ENCODE results near the gene ASCC1. TPM values are rescaled to one million over a fixed set of nuclear protein-coding genes. Genes with fewer than 3 reads are reported as not detected.

Gene ASCC1
- polyA plus RNA-seq, 1 donor (not counting 4 experiments of a cell fraction or from before 2014, with no cell fraction given) = 32.9 TPM

DNA sequence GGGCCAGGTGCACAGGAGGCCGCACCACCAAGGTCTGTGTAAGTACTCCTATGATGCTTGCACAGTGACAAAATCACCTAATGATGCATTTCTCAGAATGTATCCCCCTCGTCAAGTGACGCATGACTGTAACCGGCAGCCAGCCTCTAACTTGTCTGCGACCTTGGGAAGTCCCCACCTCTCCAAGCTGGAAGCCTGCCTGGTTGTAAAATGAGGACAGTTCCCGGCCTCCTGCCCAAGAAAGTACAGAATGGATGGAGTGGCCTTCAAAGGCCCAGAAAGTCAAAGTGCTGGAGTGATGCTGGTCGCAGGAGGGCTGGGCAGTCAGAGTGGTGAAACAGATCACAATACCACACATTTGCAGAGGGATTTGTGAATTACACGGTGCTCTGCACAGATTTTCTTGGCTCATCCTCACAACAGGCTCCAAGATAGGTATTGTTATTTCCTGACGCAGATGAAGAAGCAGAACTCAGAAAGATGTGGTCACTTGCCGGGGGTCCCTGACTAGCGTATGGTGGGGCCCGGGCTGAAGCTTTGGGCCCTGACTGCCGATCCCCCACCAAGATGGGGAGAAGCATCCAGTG lies 150.5 kb downstream of the ASCC1 start:
- DNase-seq (ENCODE audit: low read depth, low spot score) (no peak), FAIRE-seq (no peak)
- H3K4me1 ChIP-seq (ENCODE audit: control insufficient read depth, extremely low read depth, insufficient read depth, low read length) = peaks cover 6% of the 10 kb centered on the region
- H3K4me2 ChIP-seq (ENCODE audit: control insufficient read depth, extremely low read depth, insufficient read depth, low read depth, low read length) = no peak overlapping the region
- no peak overlapping the region for H3K27ac ChIP-seq (ENCODE audit: control insufficient read depth, insufficient read depth, low read length)
- peaks cover 6% of the 10 kb centered on the region for H3K27me3 ChIP-seq (ENCODE audit: control insufficient read depth, extremely low read depth, insufficient read depth, low read length)
- no peak overlapping the region for H3K4me3 ChIP-seq (ENCODE audit: control insufficient read depth in 2 of 3, extremely low read depth in 1 of 3, insufficient read depth in 2 of 3, low read depth in 1 of 3, low read length in 3 of 3)
- H4K20me1 ChIP-seq (ENCODE audit: control insufficient read depth, extremely low read depth, insufficient read depth, low read length) = no peaks in the 10 kb centered on the region
- TF ChIP-seq, protein P1, sequence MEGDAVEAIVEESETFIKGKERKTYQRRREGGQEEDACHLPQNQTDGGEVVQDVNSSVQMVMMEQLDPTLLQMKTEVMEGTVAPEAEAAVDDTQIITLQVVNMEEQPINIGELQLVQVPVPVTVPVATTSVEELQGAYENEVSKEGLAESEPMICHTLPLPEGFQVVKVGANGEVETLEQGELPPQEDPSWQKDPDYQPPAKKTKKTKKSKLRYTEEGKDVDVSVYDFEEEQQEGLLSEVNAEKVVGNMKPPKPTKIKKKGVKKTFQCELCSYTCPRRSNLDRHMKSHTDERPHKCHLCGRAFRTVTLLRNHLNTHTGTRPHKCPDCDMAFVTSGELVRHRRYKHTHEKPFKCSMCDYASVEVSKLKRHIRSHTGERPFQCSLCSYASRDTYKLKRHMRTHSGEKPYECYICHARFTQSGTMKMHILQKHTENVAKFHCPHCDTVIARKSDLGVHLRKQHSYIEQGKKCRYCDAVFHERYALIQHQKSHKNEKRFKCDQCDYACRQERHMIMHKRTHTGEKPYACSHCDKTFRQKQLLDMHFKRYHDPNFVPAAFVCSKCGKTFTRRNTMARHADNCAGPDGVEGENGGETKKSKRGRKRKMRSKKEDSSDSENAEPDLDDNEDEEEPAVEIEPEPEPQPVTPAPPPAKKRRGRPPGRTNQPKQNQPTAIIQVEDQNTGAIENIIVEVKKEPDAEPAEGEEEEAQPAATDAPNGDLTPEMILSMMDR (optimal IDR thresholded peaks at IDR 0.05 in 1 of 3, IDR thresholded peaks at IDR 0.05 in 1 of 3, conservative IDR thresholded peaks at IDR 0.05 in 1 of 3; ENCODE audit: extremely low read depth in 1 of 3, insufficient read depth in 2 of 3, low read length in 3 of 3) = no peak
- no peak for TF ChIP-seq EZH2 (IDR thresholded peaks at IDR 0.05; ENCODE audit: low read length)
- H2AFZ ChIP-seq (ENCODE audit: control insufficient read depth, low read length) = no peak overlapping the region
- no peaks in the 10 kb centered on the region for H3K36me3 ChIP-seq (ENCODE audit: control insufficient read depth in 2 of 2, extremely low read depth in 1 of 2, insufficient read depth in 2 of 2, low read length in 2 of 2)
- no peaks in the 10 kb centered on the region for H3K9me3 ChIP-seq (ENCODE audit: control insufficient read depth, low read depth, low read length)
- no peaks in the 10 kb centered on the region for H3K79me2 ChIP-seq (ENCODE audit: control insufficient read depth, insufficient read depth, low read length)
- dilution Hi-C loops (cut with MboI; ENCODE audit: extremely low pct_ligation_motif_present, low sequenced_read_pairs) = no loop called here
- no peak overlapping the region for H3K9ac ChIP-seq (ENCODE audit: control insufficient read depth, extremely low read depth, insufficient read depth, low read length)
- no peaks in the 10 kb centered on the region for H3K9me1 ChIP-seq (ENCODE audit: control insufficient read depth, extremely low read depth, insufficient read depth, low read length)

DNA sequence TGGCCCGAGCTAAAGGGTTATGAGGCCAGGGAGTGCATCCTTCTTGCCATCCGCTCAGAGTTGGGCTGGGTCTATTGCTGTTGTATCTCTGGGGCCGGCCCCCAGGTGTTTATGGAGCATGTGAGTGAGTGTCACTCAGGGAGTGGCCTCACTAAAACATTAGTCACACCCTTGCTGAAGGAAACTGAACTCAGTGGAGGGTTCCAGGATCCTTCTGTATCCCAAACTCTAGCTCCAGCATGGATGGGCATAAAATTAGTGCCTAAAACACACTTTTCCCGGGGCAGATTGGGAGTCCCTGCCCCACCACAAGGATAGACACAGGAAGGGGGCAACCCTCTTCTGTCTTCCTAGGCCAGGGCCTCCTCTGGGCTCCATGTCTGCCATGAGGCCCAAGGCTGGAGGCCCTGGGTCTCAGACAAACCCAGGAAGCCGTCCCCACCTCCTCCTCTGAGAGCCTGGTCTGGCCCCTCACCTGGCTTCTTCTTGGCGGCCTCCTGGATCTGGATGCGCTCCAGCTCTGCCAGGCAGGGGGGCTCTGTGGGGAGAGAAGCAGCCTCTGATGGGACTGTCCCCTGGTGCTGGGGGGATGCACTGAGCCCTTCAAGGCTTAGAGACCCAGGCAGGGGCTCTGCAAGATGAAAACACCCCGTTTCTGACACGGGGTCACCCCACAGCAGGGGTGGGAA lies 152.2 kb downstream of the ASCC1 start:
- H3K4me1 ChIP-seq (ENCODE audit: control insufficient read depth, extremely low read depth, insufficient read depth, low read length) = peaks cover 6% of the 10 kb centered on the region
- H3K79me2 ChIP-seq (ENCODE audit: control insufficient read depth, insufficient read depth, low read length) = no peaks in the 10 kb centered on the region
- no peaks in the 10 kb centered on the region for H3K9me3 ChIP-seq (ENCODE audit: control insufficient read depth, low read depth, low read length)
- no peak overlapping the region for H3K4me3 ChIP-seq (ENCODE audit: control insufficient read depth in 2 of 3, extremely low read depth in 1 of 3, insufficient read depth in 2 of 3, low read depth in 1 of 3, low read length in 3 of 3)
- no peak overlapping the region for H3K9ac ChIP-seq (ENCODE audit: control insufficient read depth, extremely low read depth, insufficient read depth, low read length)
- H3K27ac ChIP-seq (ENCODE audit: control insufficient read depth, insufficient read depth, low read length) = no peak overlapping the region
- no peak for TF ChIP-seq EZH2 (IDR thresholded peaks at IDR 0.05; ENCODE audit: low read length)
- TF ChIP-seq, protein P1 (optimal IDR thresholded peaks at IDR 0.05 in 1 of 3, IDR thresholded peaks at IDR 0.05 in 1 of 3, conservative IDR thresholded peaks at IDR 0.05 in 1 of 3; ENCODE audit: extremely low read depth in 1 of 3, insufficient read depth in 2 of 3, low read length in 3 of 3) = no peak
- dilution Hi-C loops (cut with MboI; ENCODE audit: extremely low pct_ligation_motif_present, low sequenced_read_pairs) = no loop called here
- peak; percentile 7 for DNase-seq (ENCODE audit: low read depth, low spot score)
- no peak overlapping the region for H3K4me2 ChIP-seq (ENCODE audit: control insufficient read depth, extremely low read depth, insufficient read depth, low read depth, low read length)
- no peak for FAIRE-seq
- peaks cover 13% of the 10 kb centered on the region for H3K27me3 ChIP-seq (ENCODE audit: control insufficient read depth, extremely low read depth, insufficient read depth, low read length)
- H3K36me3 ChIP-seq (ENCODE audit: control insufficient read depth in 2 of 2, extremely low read depth in 1 of 2, insufficient read depth in 2 of 2, low read length in 2 of 2) = no peaks in the 10 kb centered on the region
- H2AFZ ChIP-seq (ENCODE audit: control insufficient read depth, low read length) = no peak overlapping the region
- H4K20me1 ChIP-seq (ENCODE audit: control insufficient read depth, extremely low read depth, insufficient read depth, low read length) = no peaks in the 10 kb centered on the region
- H3K9me1 ChIP-seq (ENCODE audit: control insufficient read depth, extremely low read depth, insufficient read depth, low read length) = no peaks in the 10 kb centered on the region

Measured in keratinocyte (primary cell).